SK-N-SH (cell line): ENCODE data around the gene AHSP. TPM values are rescaled to one million over a fixed set of nuclear protein-coding genes. Genes with fewer than 3 reads are reported as not detected.

ENCODE experiments used
- CTCF ChIA-PET: fragments of 300-600, 350-600 bp; formaldehyde crosslinking; extraction: SDS; loops from one replicate; lab custom pipeline; 2021; lab: Yijun Ruan, JAX
- POLR2A ChIA-PET: fragments of 350-600 bp; sonication (Branson Sonifier 250); formaldehyde crosslinking; extraction: SDS; loops from one replicate; lab custom pipeline; 2020; ENCODE audit warnings: antibody characterized with exemption, inconsistent platforms; lab: Yijun Ruan, JAX
- DNase-seq: peaks from one replicate; pipeline ENCODE4 v3.0.0; 2012
- H2AFZ ChIP-seq: fragments of 200-600 bp; sonication (generic); 2 replicates; pipeline ENCODE4 v1.8.1; 2016; ENCODE audit warnings: antibody characterized with exemption, mild to moderate bottlenecking, low read depth
- H3F3A ChIP-seq: fragments of 200-600 bp; sonication (generic); replicated peaks from 2 replicates; pipeline ENCODE3; 2016; ENCODE audit warnings: antibody characterized with exemption, mild to moderate bottlenecking; ENCODE audit not compliant: insufficient read depth
- H3K27ac ChIP-seq, 2 experiments: fragments of 200-500 bp in 1 of 2; fragments of 200-600 bp in 1 of 2; sonication (Bioruptor generic) in 1 of 2; sonication (generic), shearing (Covaris generic) in 1 of 2; 2 replicates each; pipeline versions ENCODE4 v1.5.1 to v1.6.1; 2014 to 2016; ENCODE audit warnings: low read depth in 2 of 2, inconsistent platforms in 1 of 2, low read length in 1 of 2, mild to moderate bottlenecking in 1 of 2, mixed read lengths in 1 of 2
- H3K27me3 ChIP-seq: fragments of 200-600 bp; sonication (generic), shearing (Covaris generic); 2 replicates; pipeline ENCODE4 v1.6.1; 2016; ENCODE audit warnings: mixed run types; ENCODE audit not compliant: insufficient read depth
- H3K36me3 ChIP-seq, 2 experiments: fragments of 200-500 bp in 1 of 2; fragments of 200-600 bp in 1 of 2; sonication (Bioruptor generic) in 1 of 2; sonication (generic) in 1 of 2; replicated peaks in 1 of 2; 2 replicates each; pipeline versions ENCODE3 to v1.5.1; 2014 to 2016; ENCODE audit warnings: low read length in 1 of 2, mild to moderate bottlenecking in 1 of 2; ENCODE audit not compliant: insufficient read depth in 2 of 2, control insufficient read depth in 1 of 2
- H3K4me1 ChIP-seq, 2 experiments: fragments of 200-500 bp in 1 of 2; fragments of 200-600 bp in 1 of 2; sonication (Bioruptor generic) in 1 of 2; sonication (generic), shearing (Covaris generic) in 1 of 2; 2 replicates each; pipeline versions ENCODE4 v1.5.1 to v1.6.1; 2014 to 2016; ENCODE audit warnings: low read depth in 1 of 2, low read length in 1 of 2, mixed run types in 1 of 2; ENCODE audit not compliant: insufficient read depth in 2 of 2, control insufficient read depth in 1 of 2
- H3K4me2 ChIP-seq: fragments of 200-600 bp; sonication (generic), shearing (Covaris generic); 2 replicates; pipeline ENCODE4 v1.6.1; 2017; ENCODE audit warnings: mixed run types
- H3K4me3 ChIP-seq, 2 experiments: fragments of 200-500 bp in 1 of 2; fragments of 200-600 bp in 1 of 2; sonication (Bioruptor generic) in 1 of 2; sonication (generic), shearing (Covaris generic) in 1 of 2; 2 replicates each; pipeline versions ENCODE4 v1.5.1 to v1.8.1; 2014 to 2016; ENCODE audit warnings: low read depth in 2 of 2, inconsistent platforms in 1 of 2, low read length in 1 of 2, mild to moderate bottlenecking in 1 of 2, mixed read lengths in 1 of 2, moderate library complexity in 1 of 2
- H3K79me2 ChIP-seq: fragments of 200-600 bp; sonication (generic); 2 replicates; pipeline ENCODE4 v1.8.1; 2017; ENCODE audit warnings: mild to moderate bottlenecking; ENCODE audit not compliant: insufficient read depth
- H3K9ac ChIP-seq: fragments of 200-600 bp; sonication (generic); 2 replicates; pipeline ENCODE4 v1.6.1; 2017; ENCODE audit warnings: mixed run types
- H3K9me2 ChIP-seq: fragments of 200-600 bp; sonication (generic); 2 replicates; pipeline ENCODE4 v1.6.1; 2017; ENCODE audit warnings: mixed run types
- H3K9me3 ChIP-seq: fragments of 200-600 bp; sonication (generic); 2 replicates; pipeline ENCODE4 v1.6.1; 2017; ENCODE audit warnings: mixed run types, mild to moderate bottlenecking, moderate library complexity
- H4K20me1 ChIP-seq: fragments of 200-600 bp; sonication (generic); 2 replicates; pipeline ENCODE4 v1.6.1; 2017; ENCODE audit warnings: mild to moderate bottlenecking, mixed run types; ENCODE audit not compliant: insufficient read depth
- EZH2phosphoT487 ChIP-seq: fragments of 200-600 bp; sonication (generic); IDR thresholded peaks from 2 replicates; pipeline ENCODE4 v1.6.1; 2017; ENCODE audit warnings: low read depth, mixed run types, mild to moderate bottlenecking, antibody characterized with exemption, moderate library complexity, borderline replicate concordance
- FOSL2 ChIP-seq: IDR thresholded peaks from 2 replicates; pipeline ENCODE4 v1.4.0; 2012; ENCODE audit warnings: low read depth, mild to moderate bottlenecking, moderate library complexity, borderline replicate concordance
- FOXJ3 ChIP-seq: sonication (generic); formaldehyde crosslinking; IDR thresholded peaks from 2 replicates; pipeline ENCODE4 v1.5.1; 2020; ENCODE audit warnings: mild to moderate bottlenecking, missing genetic modification reagents
- FOXM1 ChIP-seq: IDR thresholded peaks from 2 replicates; pipeline ENCODE4 v1.4.0; 2012; ENCODE audit warnings: low read depth, mild to moderate bottlenecking
- GABPA ChIP-seq: IDR thresholded peaks from 2 replicates; pipeline ENCODE4 v1.4.0; 2012; ENCODE audit warnings: low read depth, mild to moderate bottlenecking
- GATA2 ChIP-seq: sonication (generic); formaldehyde crosslinking; IDR thresholded peaks from 2 replicates; pipeline ENCODE4 v1.5.0; 2020; ENCODE audit warnings: mild to moderate bottlenecking, missing genetic modification reagents
- MEF2A ChIP-seq: IDR thresholded peaks from 2 replicates; pipeline ENCODE4 v1.4.0; 2012; ENCODE audit warnings: low read depth, borderline replicate concordance
- MXI1 ChIP-seq: IDR thresholded peaks from 2 replicates; pipeline ENCODE4 v1.6.1; 2012; ENCODE audit warnings: mild to moderate bottlenecking, low read depth, low read length, improper control_type of control experiment
- POLR2AphosphoS5 ChIP-seq: IDR thresholded peaks from 2 replicates; pipeline ENCODE4 v1.6.1; 2012; ENCODE audit warnings: low read depth, low read length
- RFX5 ChIP-seq: IDR thresholded peaks from 2 replicates; pipeline ENCODE4 v1.6.1; 2012; ENCODE audit warnings: mild to moderate bottlenecking, improper control_type of control experiment, low read length
- RXRA ChIP-seq: IDR thresholded peaks from 2 replicates; pipeline ENCODE4 v1.4.0; 2012; ENCODE audit warnings: low read depth, mild to moderate bottlenecking, borderline replicate concordance
- TCF12 ChIP-seq: IDR thresholded peaks from 2 replicates; pipeline ENCODE4 v1.4.0; 2012
- TEAD4 ChIP-seq: IDR thresholded peaks from 2 replicates; pipeline ENCODE4 v1.4.0; 2012; ENCODE audit warnings: mild to moderate bottlenecking, borderline replicate concordance; ENCODE audit not compliant: insufficient read depth
- YY1 ChIP-seq: IDR thresholded peaks from 2 replicates; pipeline ENCODE4 v1.4.0; 2012; ENCODE audit warnings: low read depth, mild to moderate bottlenecking
- WGBS: methylation state at CpG from one replicate; pipeline ENCODE4 v1.1.6; 2017; ENCODE audit warnings: low lambda C conversion rate; 5-methylcytosine and 5-hydroxymethylcytosine counted together
- polyA plus RNA-seq, 3 experiments: library from polyadenylated mRNA; depleted of rRNA; stranded (reverse); fragments of >200 nt; gene quantifications; 2 replicates each; pipeline ENCODE4 v1.2.3, GENCODE V29; 2012
- TF ChIP-seq, protein P1 (sequence below): fragments of 150-350 bp; IDR thresholded peaks from 2 replicates; pipeline ENCODE4 v1.6.1; 2017; ENCODE audit warnings: antibody characterized with exemption, low read length, low read depth, borderline replicate concordance
- TF ChIP-seq, protein P2 (sequence below): IDR thresholded peaks from 2 replicates; pipeline ENCODE4; 2012
- TF ChIP-seq, protein P3 (sequence below): IDR thresholded peaks from 2 replicates; pipeline ENCODE4 v1.4.0; 2012; ENCODE audit warnings: low read depth, borderline replicate concordance
- TF ChIP-seq, protein P4 (sequence below): IDR thresholded peaks from 2 replicates; pipeline ENCODE4 v1.4.0; 2012; ENCODE audit warnings: low read depth
- TF ChIP-seq, protein P5 (sequence below): IDR thresholded peaks from 2 replicates; pipeline ENCODE4 v1.6.1; 2012; ENCODE audit warnings: mild to moderate bottlenecking, low read depth, low read length, moderate library complexity
- TF ChIP-seq, protein P6 (sequence below): fragments of 150-350 bp; IDR thresholded peaks from 2 replicates; pipeline ENCODE4 v1.6.1; 2016; ENCODE audit warnings: mild to moderate bottlenecking, low read depth, low read length

Gene AHSP
- polyA plus RNA-seq, 1 of the 3 experiments (the other 2 are of a cell fraction) = not detected

DNA sequence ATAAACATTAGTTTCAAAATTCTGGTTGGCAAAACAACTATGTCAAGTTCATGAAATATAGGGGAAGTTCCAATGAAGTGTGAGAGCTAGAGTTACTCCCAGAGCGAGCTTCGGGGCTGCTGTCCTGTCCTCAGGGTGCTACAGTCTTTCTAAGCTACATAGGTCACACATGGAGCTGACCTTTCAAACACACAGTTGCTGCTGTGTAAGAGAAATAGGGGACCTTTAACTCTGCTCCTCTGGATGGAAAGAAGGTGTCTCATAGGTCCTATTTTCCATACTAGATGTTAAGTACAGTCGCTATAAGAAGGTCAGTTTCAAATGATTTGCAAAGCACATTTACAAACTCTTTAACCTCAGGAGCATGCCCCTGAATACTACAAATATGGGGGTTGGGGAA is 6.3 kb upstream of the AHSP start:
- Histone ChIP-seq H3K4me1 (no peaks in the 10 kb centered on the region), H3K4me3 (no peak overlapping the region), H3F3A (no peaks in the 10 kb centered on the region), H4K20me1 (no peaks in the 10 kb centered on the region), H3K9me3 (no peaks in the 10 kb centered on the region), H3K27me3 (peaks cover 42% of the 10 kb centered on the region), H3K27ac (no peak overlapping the region), H3K4me2 (no peak overlapping the region), H2AFZ (no peak overlapping the region), H3K36me3 (no peaks in the 10 kb centered on the region), H3K79me2 (no peaks in the 10 kb centered on the region), H3K9ac (no peak overlapping the region), H3K9me2 (no peaks in the 10 kb centered on the region)
- 42% methylated on average over 3 of the region's 3 CpGs for WGBS
- DNase-seq = no peak
- CTCF ChIA-PET = interaction anchor here (1.2 to 1.5 kb wide), 2 partner anchors 13 to 70 kb away, joined by 3 read pairs; partner anchors contain the start of gene RUSF1
- TF ChIP-seq, protein P1, sequence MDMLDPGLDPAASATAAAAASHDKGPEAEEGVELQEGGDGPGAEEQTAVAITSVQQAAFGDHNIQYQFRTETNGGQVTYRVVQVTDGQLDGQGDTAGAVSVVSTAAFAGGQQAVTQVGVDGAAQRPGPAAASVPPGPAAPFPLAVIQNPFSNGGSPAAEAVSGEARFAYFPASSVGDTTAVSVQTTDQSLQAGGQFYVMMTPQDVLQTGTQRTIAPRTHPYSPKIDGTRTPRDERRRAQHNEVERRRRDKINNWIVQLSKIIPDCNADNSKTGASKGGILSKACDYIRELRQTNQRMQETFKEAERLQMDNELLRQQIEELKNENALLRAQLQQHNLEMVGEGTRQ = no peak
- TF ChIP-seq, protein P2, sequence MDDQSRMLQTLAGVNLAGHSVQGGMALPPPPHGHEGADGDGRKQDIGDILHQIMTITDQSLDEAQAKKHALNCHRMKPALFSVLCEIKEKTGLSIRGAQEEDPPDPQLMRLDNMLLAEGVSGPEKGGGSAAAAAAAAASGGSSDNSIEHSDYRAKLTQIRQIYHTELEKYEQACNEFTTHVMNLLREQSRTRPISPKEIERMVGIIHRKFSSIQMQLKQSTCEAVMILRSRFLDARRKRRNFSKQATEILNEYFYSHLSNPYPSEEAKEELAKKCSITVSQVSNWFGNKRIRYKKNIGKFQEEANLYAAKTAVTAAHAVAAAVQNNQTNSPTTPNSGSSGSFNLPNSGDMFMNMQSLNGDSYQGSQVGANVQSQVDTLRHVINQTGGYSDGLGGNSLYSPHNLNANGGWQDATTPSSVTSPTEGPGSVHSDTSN = no peak
- no peak for TF ChIP-seq RXRA
- no peak for TF ChIP-seq EZH2phosphoT487
- TF ChIP-seq, protein P3, sequence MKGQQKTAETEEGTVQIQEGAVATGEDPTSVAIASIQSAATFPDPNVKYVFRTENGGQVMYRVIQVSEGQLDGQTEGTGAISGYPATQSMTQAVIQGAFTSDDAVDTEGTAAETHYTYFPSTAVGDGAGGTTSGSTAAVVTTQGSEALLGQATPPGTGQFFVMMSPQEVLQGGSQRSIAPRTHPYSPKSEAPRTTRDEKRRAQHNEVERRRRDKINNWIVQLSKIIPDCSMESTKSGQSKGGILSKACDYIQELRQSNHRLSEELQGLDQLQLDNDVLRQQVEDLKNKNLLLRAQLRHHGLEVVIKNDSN = no peak
- TF ChIP-seq TCF12 = no peak
- TF ChIP-seq FOXM1 = no peak
- TF ChIP-seq POLR2AphosphoS5 = no peak
- no peak for TF ChIP-seq YY1
- TF ChIP-seq, protein P4, sequence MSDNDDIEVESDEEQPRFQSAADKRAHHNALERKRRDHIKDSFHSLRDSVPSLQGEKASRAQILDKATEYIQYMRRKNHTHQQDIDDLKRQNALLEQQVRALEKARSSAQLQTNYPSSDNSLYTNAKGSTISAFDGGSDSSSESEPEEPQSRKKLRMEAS = no peak
- no peak for TF ChIP-seq RFX5
- no peak for TF ChIP-seq FOSL2
- TF ChIP-seq TEAD4 = no peak
- TF ChIP-seq MXI1 = no peak
- TF ChIP-seq FOXJ3 (CRISPR knock-in tag) = no peak
- POLR2A ChIA-PET = no interaction called here

DNA sequence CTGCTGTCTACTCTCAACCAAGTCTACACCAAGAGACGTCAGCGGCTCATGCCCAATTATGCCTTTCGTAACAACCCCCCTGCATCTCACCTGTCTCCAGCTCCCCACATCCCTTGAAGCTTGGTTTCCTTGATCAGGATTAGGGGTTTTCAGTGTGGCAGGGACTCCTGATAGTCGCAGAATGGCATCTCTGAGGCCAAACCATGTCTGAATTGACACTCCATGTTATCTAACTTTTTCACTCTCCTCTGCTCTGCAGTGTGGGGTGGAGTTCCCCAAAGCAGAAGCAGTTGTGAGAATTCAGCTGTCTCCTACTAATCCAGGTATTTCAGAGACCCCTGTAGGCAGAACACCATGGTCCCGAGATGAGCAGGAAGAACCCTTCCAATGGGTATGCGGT is 5.6 kb upstream of the AHSP start:
- H3K36me3 ChIP-seq = no peaks in the 10 kb centered on the region
- no peaks in the 10 kb centered on the region for H3K9me3 ChIP-seq
- DNase-seq = no peak
- CTCF ChIA-PET = interaction anchor here (1.2 to 1.5 kb wide), 3 partner anchors 11 to 71 kb away, joined by 3 to 4 read pairs (median 3); partner anchors contain the start of gene RUSF1
- H2AFZ ChIP-seq = no peak overlapping the region
- WGBS = 15% methylated on average over 6 of the region's 6 CpGs
- POLR2A ChIA-PET = no interaction called here
- no peak overlapping the region for H3K27ac ChIP-seq
- no peak overlapping the region for H3K4me2 ChIP-seq
- H3K79me2 ChIP-seq = no peaks in the 10 kb centered on the region
- no peaks in the 10 kb centered on the region for H3K4me1 ChIP-seq
- H3K9me2 ChIP-seq = no peaks in the 10 kb centered on the region
- H3F3A ChIP-seq = no peaks in the 10 kb centered on the region
- H3K4me3 ChIP-seq = no peak overlapping the region
- no peaks in the 10 kb centered on the region for H4K20me1 ChIP-seq
- peaks cover 45% of the 10 kb centered on the region for H3K27me3 ChIP-seq
- H3K9ac ChIP-seq = no peak overlapping the region
- TF ChIP-seq, protein P5, sequence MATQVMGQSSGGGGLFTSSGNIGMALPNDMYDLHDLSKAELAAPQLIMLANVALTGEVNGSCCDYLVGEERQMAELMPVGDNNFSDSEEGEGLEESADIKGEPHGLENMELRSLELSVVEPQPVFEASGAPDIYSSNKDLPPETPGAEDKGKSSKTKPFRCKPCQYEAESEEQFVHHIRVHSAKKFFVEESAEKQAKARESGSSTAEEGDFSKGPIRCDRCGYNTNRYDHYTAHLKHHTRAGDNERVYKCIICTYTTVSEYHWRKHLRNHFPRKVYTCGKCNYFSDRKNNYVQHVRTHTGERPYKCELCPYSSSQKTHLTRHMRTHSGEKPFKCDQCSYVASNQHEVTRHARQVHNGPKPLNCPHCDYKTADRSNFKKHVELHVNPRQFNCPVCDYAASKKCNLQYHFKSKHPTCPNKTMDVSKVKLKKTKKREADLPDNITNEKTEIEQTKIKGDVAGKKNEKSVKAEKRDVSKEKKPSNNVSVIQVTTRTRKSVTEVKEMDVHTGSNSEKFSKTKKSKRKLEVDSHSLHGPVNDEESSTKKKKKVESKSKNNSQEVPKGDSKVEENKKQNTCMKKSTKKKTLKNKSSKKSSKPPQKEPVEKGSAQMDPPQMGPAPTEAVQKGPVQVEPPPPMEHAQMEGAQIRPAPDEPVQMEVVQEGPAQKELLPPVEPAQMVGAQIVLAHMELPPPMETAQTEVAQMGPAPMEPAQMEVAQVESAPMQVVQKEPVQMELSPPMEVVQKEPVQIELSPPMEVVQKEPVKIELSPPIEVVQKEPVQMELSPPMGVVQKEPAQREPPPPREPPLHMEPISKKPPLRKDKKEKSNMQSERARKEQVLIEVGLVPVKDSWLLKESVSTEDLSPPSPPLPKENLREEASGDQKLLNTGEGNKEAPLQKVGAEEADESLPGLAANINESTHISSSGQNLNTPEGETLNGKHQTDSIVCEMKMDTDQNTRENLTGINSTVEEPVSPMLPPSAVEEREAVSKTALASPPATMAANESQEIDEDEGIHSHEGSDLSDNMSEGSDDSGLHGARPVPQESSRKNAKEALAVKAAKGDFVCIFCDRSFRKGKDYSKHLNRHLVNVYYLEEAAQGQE = no peak
- TF ChIP-seq TCF12 (no peak), GABPA (no peak), FOXM1 (no peak), GATA2 (no peak), MEF2A (no peak), YY1 (no peak)
- TF ChIP-seq, protein P6, sequence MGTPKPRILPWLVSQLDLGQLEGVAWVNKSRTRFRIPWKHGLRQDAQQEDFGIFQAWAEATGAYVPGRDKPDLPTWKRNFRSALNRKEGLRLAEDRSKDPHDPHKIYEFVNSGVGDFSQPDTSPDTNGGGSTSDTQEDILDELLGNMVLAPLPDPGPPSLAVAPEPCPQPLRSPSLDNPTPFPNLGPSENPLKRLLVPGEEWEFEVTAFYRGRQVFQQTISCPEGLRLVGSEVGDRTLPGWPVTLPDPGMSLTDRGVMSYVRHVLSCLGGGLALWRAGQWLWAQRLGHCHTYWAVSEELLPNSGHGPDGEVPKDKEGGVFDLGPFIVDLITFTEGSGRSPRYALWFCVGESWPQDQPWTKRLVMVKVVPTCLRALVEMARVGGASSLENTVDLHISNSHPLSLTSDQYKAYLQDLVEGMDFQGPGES = no peak
- TF ChIP-seq, protein P3 = no peak
